GM12892 (cell line): ENCODE results near the gene SRMS.

Experiments used
- POLR2A ChIP-seq: IDR thresholded peaks from 2 replicates; pipeline ENCODE4 v1.6.1; 2011; ENCODE audit warnings: low read depth, low read length, control low read depth
- POLR2AphosphoS5 ChIP-seq: IDR thresholded peaks from 2 replicates; pipeline ENCODE4 v1.6.1; 2011; ENCODE audit warnings: low read depth, low read length, control low read depth
- TAF1 ChIP-seq: IDR thresholded peaks from 2 replicates; pipeline ENCODE4 v1.6.1; 2011; ENCODE audit warnings: low read depth, mild to moderate bottlenecking, control low read depth, low read length, borderline replicate concordance

DNA sequence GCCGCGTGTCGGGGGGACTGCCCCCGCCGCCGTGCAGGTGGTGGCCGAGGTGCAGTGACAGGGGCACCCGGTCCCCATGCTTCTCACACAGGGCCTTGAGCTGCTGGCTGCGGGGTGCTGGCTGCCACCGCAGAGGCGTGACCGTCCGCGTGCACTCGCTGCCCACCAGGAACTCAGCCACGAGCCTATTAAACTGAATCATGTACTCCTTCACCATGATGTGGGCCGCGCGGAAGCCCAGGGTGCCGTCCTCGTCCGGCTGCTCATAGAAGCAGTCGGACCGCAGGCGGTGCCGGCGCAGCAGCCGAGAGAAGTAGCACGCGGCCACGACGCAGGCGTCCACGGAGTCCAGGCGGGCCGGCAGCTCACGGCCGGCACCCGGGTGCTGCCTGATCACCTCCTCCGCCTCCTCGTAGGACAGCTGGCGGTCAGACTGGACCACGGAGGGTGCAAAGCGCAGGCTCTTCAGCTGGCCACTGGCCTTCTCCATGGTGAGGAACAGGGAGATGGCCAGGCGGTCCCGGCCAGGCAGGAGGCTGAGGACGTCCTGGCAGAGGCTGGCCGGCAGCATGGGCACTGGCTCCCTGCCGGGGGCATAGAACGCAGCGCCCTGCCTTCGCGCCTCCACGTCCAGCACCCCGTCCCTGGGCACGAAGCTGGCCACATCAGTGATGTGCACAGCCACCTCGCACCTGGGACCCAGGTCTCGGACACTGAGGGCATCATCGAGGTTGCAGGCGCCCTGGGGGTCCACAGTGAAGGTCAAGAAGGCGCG is 16.7 kb upstream of the SRMS start:
- no peak for TF ChIP-seq POLR2AphosphoS5
- TF ChIP-seq POLR2A, result no peak
- TF ChIP-seq TAF1, result no peak
